LHCN-M2 (cell line): ENCODE data around the gene PPIP5K1. TPM values are rescaled to one million over a fixed set of nuclear protein-coding genes. Genes with fewer than 3 reads are reported as not detected.

ENCODE experiments used
- DNase-seq: peaks from one replicate; pipeline ENCODE4 v3.0.0-alpha.2; 2012; ENCODE audit warnings: low read depth
- total RNA-seq: library from RNA; depleted of rRNA; stranded (reverse); fragments of >200 nt; gene quantifications from 2 replicates; pipeline ENCODE4 v1.2.3, GENCODE V29; 2014; rRNA removed

Gene PPIP5K1
- total RNA-seq, 1 experiment from 2014 or later = 10.2 TPM

DNA sequence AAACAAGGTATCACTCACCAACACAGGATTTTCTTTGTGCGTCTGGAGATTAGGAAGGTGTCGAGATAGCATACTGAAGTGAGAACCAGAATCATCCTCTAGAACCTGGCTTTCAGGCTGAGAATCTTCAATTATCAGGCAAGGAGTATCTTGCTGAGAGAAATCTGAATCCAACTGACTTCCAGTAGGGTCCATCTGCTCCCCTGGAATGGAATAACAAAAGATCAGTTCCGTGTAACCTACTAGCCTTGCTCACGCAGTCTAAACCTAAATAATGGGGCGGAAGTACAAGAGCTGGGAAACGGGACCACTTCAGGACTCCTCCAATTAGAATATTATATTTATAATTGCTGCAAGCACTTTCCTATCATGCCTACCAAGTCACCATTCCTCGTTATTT lies 97.7 kb downstream of the PPIP5K1 start:
- DNase-seq = no peak

DNA sequence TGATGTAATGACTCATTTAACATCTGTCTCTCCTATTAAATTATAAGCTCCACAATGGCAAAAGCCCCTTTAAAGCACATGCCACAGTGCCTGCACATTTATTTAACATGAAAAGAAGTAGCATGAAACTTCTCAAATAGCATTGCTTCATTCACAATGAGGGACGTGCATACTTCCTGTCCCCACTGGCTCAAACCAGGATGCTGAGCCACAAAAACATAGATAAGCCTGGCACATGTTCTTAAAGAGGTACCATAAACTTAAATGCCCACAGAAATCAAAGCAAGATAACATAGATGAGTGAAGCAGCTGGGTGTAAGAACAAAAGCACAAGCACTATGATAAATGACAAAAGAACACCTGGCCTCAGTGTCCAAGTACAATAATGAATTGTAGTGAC lies 100.8 kb downstream of the PPIP5K1 start:
- no peak for DNase-seq

DNA sequence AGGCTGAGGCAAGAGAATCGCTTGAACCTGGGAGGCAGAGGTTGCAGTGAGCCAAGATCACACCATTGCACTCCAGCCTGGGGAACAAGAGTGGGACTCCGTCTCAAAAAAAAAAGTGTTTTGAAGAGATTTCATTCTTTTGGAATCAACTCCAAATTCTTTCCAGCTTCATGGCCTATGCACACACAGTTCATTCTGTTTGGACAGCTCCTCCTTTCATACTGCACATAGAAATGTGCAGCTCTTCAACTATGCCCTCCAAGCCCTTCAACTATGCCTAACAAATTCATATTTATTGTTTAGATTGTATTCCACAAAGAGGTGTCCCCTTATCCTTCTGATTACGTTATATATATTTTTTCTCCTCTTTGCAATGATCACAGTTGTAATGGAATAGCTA lies 101.2 kb downstream of the PPIP5K1 start:
- DNase-seq = no peak

DNA sequence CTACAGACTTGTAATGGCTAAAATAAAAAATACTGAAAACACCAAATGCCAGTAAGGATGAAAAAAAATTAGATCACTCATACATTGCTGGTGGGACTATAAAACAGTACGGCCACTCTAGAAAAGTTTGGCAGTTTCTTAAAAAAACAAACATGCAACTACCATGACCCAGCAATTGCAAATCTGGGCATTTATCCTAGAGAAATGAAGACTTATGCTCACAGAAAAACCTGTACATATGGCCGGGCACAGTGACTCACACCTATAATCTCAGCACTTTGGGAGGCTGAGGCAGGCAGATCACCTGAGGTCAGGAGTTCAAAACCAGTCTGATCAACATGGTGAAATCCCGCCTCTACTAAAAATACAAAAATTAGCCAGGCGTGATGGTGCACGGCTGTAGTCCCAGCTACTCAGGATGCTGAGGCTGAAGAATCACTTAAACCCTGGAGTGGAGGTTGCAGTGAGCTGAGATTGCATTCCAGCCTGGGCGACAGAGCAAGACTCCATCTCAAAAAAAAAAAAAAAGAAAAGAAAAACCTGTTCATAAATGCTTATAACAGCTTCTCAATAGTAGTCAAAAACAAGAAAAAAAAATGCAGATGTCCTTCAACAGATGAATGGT lies 102.6 kb downstream of the PPIP5K1 start:
- DNase-seq = no peak

DNA sequence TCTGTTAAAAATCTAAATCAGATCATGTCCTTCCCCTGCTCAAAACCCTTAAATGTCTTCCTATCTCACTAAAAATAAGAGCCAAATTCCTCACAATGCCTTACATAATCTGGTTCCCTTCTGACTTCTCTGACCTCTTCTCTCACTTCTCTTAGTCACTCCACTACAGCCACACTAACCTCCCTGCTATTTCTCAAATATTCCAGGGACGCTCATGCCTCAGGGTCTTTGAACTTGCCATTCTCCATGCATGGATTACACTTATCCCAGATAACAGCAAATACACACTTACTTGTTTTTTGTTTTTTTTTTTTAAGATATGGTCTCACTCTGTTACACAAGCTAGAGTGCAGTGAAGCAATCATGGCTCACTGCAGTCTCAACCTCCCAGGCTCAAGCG lies 105.6 kb downstream of the PPIP5K1 start:
- no peak for DNase-seq

Other genes with a start within 250 kb of the PPIP5K1 start
- 20.8 and 24.2 TPM in 2 replicates for gene ZSCAN29, start 219.2 kb downstream of the PPIP5K1 start, total RNA-seq
- gene TUBGCP4, start 219.1 kb downstream of the PPIP5K1 start, total RNA-seq = 13.8 and 15.6 TPM in 2 replicates
- gene TP53BP1, start 97.1 kb downstream of the PPIP5K1 start, total RNA-seq = 37.7 and 46.0 TPM in 2 replicates
- 52.7 and 61.2 TPM in 2 replicates for gene MAP1A, start 72.6 kb downstream of the PPIP5K1 start, total RNA-seq
- gene CKMT1B, start 3.8 kb upstream of the PPIP5K1 start, total RNA-seq = not detected in 2 replicates
- gene STRC, start 28.6 kb upstream of the PPIP5K1 start, total RNA-seq = not detected in 2 replicates
- gene CATSPER2, start 58.6 kb upstream of the PPIP5K1 start, total RNA-seq = 0.29 and 0.58 TPM in 2 replicates
- gene CKMT1A, start 103.7 kb upstream of the PPIP5K1 start, total RNA-seq = not detected in 2 replicates
- 165 and 172 TPM in 2 replicates for gene PDIA3, start 156.2 kb upstream of the PPIP5K1 start, total RNA-seq
- 1.3 and 2.5 TPM in 2 replicates for gene ELL3, start 186.8 kb upstream of the PPIP5K1 start, total RNA-seq
- 1,349 and 2,104 TPM in 2 replicates for gene SERF2, start 202.1 kb upstream of the PPIP5K1 start, total RNA-seq
- gene SERINC4, start 210.0 kb upstream of the PPIP5K1 start, total RNA-seq = 0.11 TPM in 1 of 2 replicates, not detected in the other
- gene HYPK, start 210.4 kb upstream of the PPIP5K1 start, total RNA-seq = 8.8 and 10.3 TPM in 2 replicates
- gene MFAP1, start 234.5 kb upstream of the PPIP5K1 start, total RNA-seq = 31.0 and 36.4 TPM in 2 replicates
- 39.1 and 43.2 TPM in 2 replicates for gene WDR76, start 236.8 kb upstream of the PPIP5K1 start, total RNA-seq